Measurements from ENCODE around the gene RFC1.

DNA sequence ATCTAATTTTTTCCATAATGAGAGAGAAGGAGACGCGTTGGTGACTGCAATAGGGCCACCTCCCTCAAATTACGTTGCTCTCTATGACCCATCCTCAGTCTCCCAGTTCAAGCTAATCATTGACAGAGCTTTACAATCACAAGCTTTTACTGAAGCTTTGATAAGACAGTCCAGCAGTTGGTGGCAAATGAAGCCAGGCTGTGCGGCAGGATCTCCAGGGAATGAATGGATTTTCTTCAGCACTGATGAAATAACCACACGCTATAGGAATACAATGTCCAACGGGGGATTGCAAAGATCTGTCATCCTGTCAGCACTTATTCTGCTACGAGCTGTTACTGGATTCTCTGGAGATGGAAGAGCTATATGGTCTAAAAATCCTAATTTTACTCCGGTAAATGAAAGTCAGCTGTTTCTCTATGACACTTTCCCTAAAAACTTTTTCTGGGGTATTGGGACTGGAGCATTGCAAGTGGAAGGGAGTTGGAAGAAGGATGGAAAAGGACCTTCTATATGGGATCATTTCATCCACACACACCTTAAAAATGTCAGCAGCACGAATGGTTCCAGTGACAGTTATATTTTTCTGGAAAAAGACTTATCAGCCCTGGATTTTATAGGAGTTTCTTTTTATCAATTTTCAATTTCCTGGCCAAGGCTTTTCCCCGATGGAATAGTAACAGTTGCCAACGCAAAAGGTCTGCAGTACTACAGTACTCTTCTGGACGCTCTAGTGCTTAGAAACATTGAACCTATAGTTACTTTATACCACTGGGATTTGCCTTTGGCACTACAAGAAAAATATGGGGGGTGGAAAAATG, 40.8 kb upstream of the RFC1 start, which contains the start of gene KLB:
- TF ChIP-seq EZH2 (IDR thresholded peaks at IDR 0.05; ENCODE audit: insufficient read depth, poor library complexity, severe bottlenecking) (no peak), EZH2phosphoT487 (IDR thresholded peaks at IDR 0.05; ENCODE audit: insufficient read depth, low read depth) (no peak)

All from GM23248 (cell line).